Measurements from ENCODE around the gene FIZ1. TPM values are rescaled to one million over a fixed set of nuclear protein-coding genes. Genes with fewer than 3 reads are reported as not detected.

Gene FIZ1, protein sequence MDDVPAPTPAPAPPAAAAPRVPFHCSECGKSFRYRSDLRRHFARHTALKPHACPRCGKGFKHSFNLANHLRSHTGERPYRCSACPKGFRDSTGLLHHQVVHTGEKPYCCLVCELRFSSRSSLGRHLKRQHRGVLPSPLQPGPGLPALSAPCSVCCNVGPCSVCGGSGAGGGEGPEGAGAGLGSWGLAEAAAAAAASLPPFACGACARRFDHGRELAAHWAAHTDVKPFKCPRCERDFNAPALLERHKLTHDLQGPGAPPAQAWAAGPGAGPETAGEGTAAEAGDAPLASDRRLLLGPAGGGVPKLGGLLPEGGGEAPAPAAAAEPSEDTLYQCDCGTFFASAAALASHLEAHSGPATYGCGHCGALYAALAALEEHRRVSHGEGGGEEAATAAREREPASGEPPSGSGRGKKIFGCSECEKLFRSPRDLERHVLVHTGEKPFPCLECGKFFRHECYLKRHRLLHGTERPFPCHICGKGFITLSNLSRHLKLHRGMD
- total RNA-seq (2014; rRNA removed; shearing (Covaris generic)) (3.4 and 5.6 TPM in 2 replicates), polyA plus RNA-seq (2016; fragmentation: Nextera tagmentation; extraction: Ambion mirVana) (2.3 TPM in 2 replicates)

DNA sequence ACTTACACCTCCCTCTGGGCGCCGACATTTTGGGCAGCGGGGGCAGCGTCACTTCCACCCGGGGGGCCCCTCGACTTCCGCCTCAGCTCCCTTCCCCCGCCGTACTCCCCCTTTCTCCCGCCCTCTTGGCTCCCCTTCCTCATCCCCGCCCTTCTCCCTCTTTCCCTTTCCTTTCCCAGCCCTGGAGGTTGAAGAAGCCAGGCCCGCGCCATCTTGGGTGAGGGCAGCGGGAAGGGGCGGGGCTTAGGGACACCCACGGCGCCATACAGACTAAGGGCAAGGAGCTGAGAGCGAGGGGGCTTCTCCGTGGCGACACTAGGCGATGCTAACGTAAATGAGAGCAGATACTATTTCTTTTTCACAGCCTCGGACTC is at the start of gene FIZ1:
TSS of gene FIZ1 (minus strand) at position 50 of the 374 bp plus-strand sequence. CDS start 1,652 bp downstream, outside the sequence.
- peak within 1 kb of the TSS; percentile 79 for H3K4me2 ChIP-seq (ENCODE audit: unreplicated experiment)
- TF ChIP-seq EZH2phosphoT487 (IDR thresholded peaks at IDR 0.05; ENCODE audit: insufficient read depth, low read depth) (no peak), EZH2 (IDR thresholded peaks at IDR 0.05; ENCODE audit: insufficient read depth, poor library complexity, severe bottlenecking) (no peak)
- peak within 1 kb of the TSS; percentile 86 for H3K4me3 ChIP-seq
- peak within 1 kb of the TSS; percentile 89 for H2AFZ ChIP-seq
- peaks cover 15% of the 10 kb centered on the region for H3K79me2 ChIP-seq (ENCODE audit: insufficient read depth)
- no peaks in the 10 kb centered on the region for H3K9me3 ChIP-seq (ENCODE audit: low read depth)
- H4K20me1 ChIP-seq (ENCODE audit: insufficient read depth) = no peaks in the 10 kb centered on the region
- H3K36me3 ChIP-seq (ENCODE audit: low read depth) = no peaks in the 10 kb centered on the region
- WGBS, 2 experiments (ENCODE audit: low coverage in 1 of 2, low lambda C conversion rate in 2 of 2, missing lambda C conversion rate in 2 of 2) = 1 to 2% methylated on average over 12 to 23 of the region's 23 CpGs
- peaks cover 6% of the 10 kb centered on the region; the same call in 1 of the 2 replicates for H3K4me1 ChIP-seq (ENCODE audit: insufficient read depth)
- H3K9ac ChIP-seq = peak within 1 kb of the TSS; percentile 91
- peak; percentile 99 for DNase-seq
- H3K9me2 ChIP-seq (ENCODE audit: insufficient read depth) = no peaks in the 10 kb centered on the region
- no peaks in the 10 kb centered on the region for H3K27me3 ChIP-seq (replicated peaks; ENCODE audit: insufficient read depth)
- peak within 1 kb of the TSS; percentile 84 for H3K27ac ChIP-seq
- in situ Hi-C loops (cut with MboI) = no loop called here
- peaks cover 16% of the 10 kb centered on the region for H3F3A ChIP-seq (ENCODE audit: insufficient read depth)

DNA sequence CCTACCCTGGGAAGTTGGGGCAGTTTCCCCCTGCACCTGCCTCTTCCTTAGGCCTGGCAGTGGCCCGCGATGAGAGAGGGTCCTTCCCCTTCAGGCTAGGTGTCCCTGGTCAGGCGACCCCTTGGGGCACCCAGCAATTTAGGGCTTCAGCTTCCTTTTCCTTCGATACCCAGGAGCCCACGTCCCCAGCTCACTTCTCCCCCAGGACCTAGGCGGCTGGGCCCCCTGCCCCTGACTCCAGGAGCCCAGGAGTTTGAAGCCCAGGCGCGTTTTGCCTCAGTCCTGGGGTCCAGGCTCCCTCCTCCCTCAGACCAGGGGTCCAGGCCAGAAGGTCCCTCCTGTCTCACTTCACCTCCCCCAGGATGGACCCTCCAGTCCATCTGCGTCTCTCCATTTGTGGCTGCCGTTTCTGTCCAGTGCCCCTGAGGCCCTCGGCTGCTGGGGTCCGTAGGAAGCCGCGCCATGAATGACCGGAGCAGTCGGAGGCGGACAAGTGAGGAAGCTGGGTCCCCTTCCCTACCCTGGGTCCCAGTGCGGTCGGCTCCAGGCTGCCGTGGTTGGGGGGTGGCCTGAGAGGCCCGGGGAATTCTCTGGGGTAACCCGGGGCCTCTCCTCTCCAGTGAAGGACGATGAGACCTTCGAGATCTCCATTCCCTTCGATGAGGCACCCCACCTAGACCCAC is 49.4 kb upstream of the FIZ1 start:
- Histone ChIP-seq H3K4me2 (ENCODE audit: unreplicated experiment) (peak overlapping the region; percentile 77), H3K4me1 (ENCODE audit: insufficient read depth) (peaks cover 12% of the 10 kb centered on the region), H3F3A (ENCODE audit: insufficient read depth) (0 out of 2 replicates have a peak, but pooled peaks cover 4% of the 10 kb centered on the region), H3K9me3 (ENCODE audit: low read depth) (no peaks in the 10 kb centered on the region), H3K79me2 (ENCODE audit: insufficient read depth) (peaks cover 39% of the 10 kb centered on the region), H4K20me1 (ENCODE audit: insufficient read depth) (no peaks in the 10 kb centered on the region), H3K27me3 (replicated peaks; ENCODE audit: insufficient read depth) (no peaks in the 10 kb centered on the region), H3K9ac (peak overlapping the region; percentile 82), H3K9me2 (ENCODE audit: insufficient read depth) (no peaks in the 10 kb centered on the region), H3K36me3 (ENCODE audit: low read depth) (peaks cover 10% of the 10 kb centered on the region; the same call in 1 of the 2 replicates), H2AFZ (peak overlapping the region; percentile 75), H3K4me3 (peak overlapping the region; percentile 73), H3K27ac (no peak overlapping the region)
- in situ Hi-C loops (cut with MboI) = loop anchor here (25.0 kb wide), 1 partner anchor 511 kb away; the partner anchor contains the start of gene TNNT1
- 49 to 56% methylated on average over 25 of the region's 25 CpGs for WGBS, 2 experiments (ENCODE audit: low coverage in 1 of 2, low lambda C conversion rate in 2 of 2, missing lambda C conversion rate in 2 of 2)
- TF ChIP-seq EZH2 (IDR thresholded peaks at IDR 0.05; ENCODE audit: insufficient read depth, poor library complexity, severe bottlenecking) = no peak
- no peak for TF ChIP-seq EZH2phosphoT487 (IDR thresholded peaks at IDR 0.05; ENCODE audit: insufficient read depth, low read depth)
- DNase-seq = peak; percentile 11

DNA sequence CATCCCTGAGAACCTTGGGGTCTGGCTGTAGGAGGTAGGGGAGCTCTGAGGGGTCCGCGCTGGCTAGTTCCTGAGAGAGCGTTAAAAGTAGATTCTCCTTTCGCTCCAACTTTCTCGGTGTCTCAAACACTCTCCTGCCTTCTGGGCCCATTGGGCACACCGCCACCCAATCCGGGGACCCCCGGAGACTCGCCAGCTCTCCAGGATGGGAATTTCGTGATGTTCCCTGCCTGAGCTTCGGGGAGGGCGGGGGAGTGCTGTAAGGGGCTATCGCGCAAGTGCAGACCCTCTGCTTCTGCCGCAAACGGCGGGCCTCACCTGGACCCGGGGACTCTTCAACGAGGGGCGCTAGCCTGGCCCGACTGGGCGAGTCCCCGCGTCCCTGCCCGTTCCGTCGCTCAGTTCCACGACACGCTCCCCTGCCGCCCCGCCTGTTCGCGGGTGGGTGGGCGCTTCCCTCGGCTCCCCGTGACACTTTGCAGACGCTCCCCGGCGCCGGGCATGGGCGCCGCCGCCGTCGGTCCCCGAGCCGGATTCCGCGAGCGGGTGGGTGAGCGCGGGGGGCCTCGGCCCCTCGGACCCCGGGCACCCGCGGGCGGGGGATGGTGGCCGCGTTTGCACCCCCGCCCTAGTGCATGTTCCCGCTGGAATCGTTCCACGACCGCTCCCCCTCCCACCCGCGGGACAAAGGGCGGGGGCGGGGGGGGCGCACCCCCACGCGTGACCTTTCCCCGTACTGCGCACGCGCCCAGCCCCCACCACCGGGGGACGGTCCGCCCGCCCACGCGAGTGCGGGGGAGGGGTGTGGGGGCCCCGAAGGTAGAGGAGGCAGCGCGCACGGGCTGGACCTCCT is 48.6 kb upstream of the FIZ1 start, which contains the start of gene CCDC106:
TSS of gene CCDC106 (plus strand) at position 481 of the 853 bp plus-strand sequence. CDS start 835 bp downstream, outside the sequence.
- Histone ChIP-seq H3K36me3 (ENCODE audit: low read depth) (peaks cover 10% of the 10 kb centered on the region; the same call in 1 of the 2 replicates), H3K4me3 (peak within 1 kb of the TSS; percentile 73), H3K27me3 (replicated peaks; ENCODE audit: insufficient read depth) (no peaks in the 10 kb centered on the region), H3K9me3 (ENCODE audit: low read depth) (no peaks in the 10 kb centered on the region), H2AFZ (peak within 1 kb of the TSS; percentile 75), H4K20me1 (ENCODE audit: insufficient read depth) (no peaks in the 10 kb centered on the region), H3F3A (ENCODE audit: insufficient read depth) (0 out of 2 replicates have a peak, but pooled peaks cover 4% of the 10 kb centered on the region), H3K4me1 (ENCODE audit: insufficient read depth) (peaks cover 15% of the 10 kb centered on the region), H3K9ac (peak within 1 kb of the TSS; percentile 82), H3K79me2 (ENCODE audit: insufficient read depth) (peaks cover 39% of the 10 kb centered on the region), H3K27ac (no peak within 1 kb of the TSS; the same call in 1 of the 2 replicates), H3K4me2 (ENCODE audit: unreplicated experiment) (peak within 1 kb of the TSS; percentile 77), H3K9me2 (ENCODE audit: insufficient read depth) (no peaks in the 10 kb centered on the region)
- in situ Hi-C loops (cut with MboI) = loop anchor here (25.0 kb wide), 1 partner anchor 511 kb away; the partner anchor contains the start of gene TNNT1
- WGBS, 2 experiments (ENCODE audit: low coverage in 1 of 2, low lambda C conversion rate in 2 of 2, missing lambda C conversion rate in 2 of 2) = 1 to 2% methylated on average over 62 of the region's 87 CpGs
- TF ChIP-seq EZH2phosphoT487 (IDR thresholded peaks at IDR 0.05; ENCODE audit: insufficient read depth, low read depth) = no peak
- TF ChIP-seq EZH2 (IDR thresholded peaks at IDR 0.05; ENCODE audit: insufficient read depth, poor library complexity, severe bottlenecking) = no peak
- peak; percentile 75 for DNase-seq

Data from GM23248 (cell line).